ENCODE results near the gene MSRB3. TPM values are rescaled to one million over a fixed set of nuclear protein-coding genes. Genes with fewer than 3 reads are reported as not detected.

MSRB3 gene
- total RNA-seq, 6 experiments from 2014 or later, result 1.4 to 5.6 (median 2.6) TPM

- Histone ChIP-seq H3K27ac (no peak overlapping the region), H3K4me1 (peaks cover 0 to 4% (median 0%) of the 10 kb centered on the region in 4 donors), H3K9me3 (no peaks in the 10 kb centered on the region), H3K4me3 (no peak overlapping the region), H3K36me3 (no peaks in the 10 kb centered on the region), H3K27me3 (no peaks in the 10 kb centered on the region)
- 66% methylated on average over 3 of the region's 3 CpGs for WGBS (ENCODE audit: insufficient coverage, low coverage, low lambda C conversion rate, missing lambda C conversion rate)
- no peak for TF ChIP-seq POLR2A (IDR thresholded peaks at IDR 0.05)
- TF ChIP-seq, protein P1, sequence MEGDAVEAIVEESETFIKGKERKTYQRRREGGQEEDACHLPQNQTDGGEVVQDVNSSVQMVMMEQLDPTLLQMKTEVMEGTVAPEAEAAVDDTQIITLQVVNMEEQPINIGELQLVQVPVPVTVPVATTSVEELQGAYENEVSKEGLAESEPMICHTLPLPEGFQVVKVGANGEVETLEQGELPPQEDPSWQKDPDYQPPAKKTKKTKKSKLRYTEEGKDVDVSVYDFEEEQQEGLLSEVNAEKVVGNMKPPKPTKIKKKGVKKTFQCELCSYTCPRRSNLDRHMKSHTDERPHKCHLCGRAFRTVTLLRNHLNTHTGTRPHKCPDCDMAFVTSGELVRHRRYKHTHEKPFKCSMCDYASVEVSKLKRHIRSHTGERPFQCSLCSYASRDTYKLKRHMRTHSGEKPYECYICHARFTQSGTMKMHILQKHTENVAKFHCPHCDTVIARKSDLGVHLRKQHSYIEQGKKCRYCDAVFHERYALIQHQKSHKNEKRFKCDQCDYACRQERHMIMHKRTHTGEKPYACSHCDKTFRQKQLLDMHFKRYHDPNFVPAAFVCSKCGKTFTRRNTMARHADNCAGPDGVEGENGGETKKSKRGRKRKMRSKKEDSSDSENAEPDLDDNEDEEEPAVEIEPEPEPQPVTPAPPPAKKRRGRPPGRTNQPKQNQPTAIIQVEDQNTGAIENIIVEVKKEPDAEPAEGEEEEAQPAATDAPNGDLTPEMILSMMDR (IDR thresholded peaks at IDR 0.05), result no peak
- DNase-seq, result no peak
- ATAC-seq, result no peak
- intact Hi-C loops (cut with DNase I), result no loop called here
Measured at GRCh38 chr12:65324551-65324950, 46.1 kb downstream of the MSRB3 start.

DNA sequence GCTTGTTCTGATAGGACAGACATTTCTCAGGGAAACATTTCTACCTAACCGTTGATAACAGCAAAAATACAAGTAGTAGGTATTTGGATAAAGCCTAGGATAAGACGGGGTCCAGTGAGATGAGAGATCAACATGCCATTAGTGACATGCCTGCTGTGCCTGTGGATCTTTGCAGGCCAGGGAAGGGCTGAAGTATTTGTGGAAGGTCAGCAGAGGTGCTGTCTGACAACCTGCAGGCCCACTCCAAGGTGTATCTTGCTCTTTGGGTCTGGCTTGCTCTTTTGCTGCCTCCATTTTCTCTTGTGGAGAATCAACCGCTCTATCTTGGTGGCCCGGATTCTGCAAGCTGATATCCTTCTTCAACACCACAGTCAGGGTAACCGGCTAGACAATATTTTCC, 46.7 kb downstream of the MSRB3 start:
- WGBS (ENCODE audit: insufficient coverage, low coverage, low lambda C conversion rate, missing lambda C conversion rate), result 85% methylated on average over 5 of the region's 5 CpGs
- no peaks in the 10 kb centered on the region for H3K36me3 ChIP-seq
- TF ChIP-seq, protein P1 (IDR thresholded peaks at IDR 0.05), result no peak
- no peak for TF ChIP-seq POLR2A (IDR thresholded peaks at IDR 0.05)
- DNase-seq (no peak), ATAC-seq (no peak)
- no peak overlapping the region for H3K4me3 ChIP-seq
- H3K4me1 ChIP-seq, result peaks cover 0 to 4% (median 0%) of the 10 kb centered on the region in 4 donors
- H3K9me3 ChIP-seq, result no peaks in the 10 kb centered on the region
- no peaks in the 10 kb centered on the region for H3K27me3 ChIP-seq
- intact Hi-C loops (cut with DNase I), result no loop called here
- no peak overlapping the region for H3K27ac ChIP-seq

GRCh38 chr12:65326616-65327015, 48.1 kb downstream of the MSRB3 start:
- TF ChIP-seq, protein P1 (IDR thresholded peaks at IDR 0.05), result no peak
- no peak for TF ChIP-seq POLR2A (IDR thresholded peaks at IDR 0.05)
- DNase-seq (no peak), ATAC-seq (peak in 1 of 4 donors; percentile 25)
- Histone ChIP-seq H3K27ac (no peak overlapping the region), H3K36me3 (no peaks in the 10 kb centered on the region), H3K27me3 (no peaks in the 10 kb centered on the region), H3K4me1 (peaks cover 0 to 4% (median 0%) of the 10 kb centered on the region in 4 donors), H3K9me3 (no peaks in the 10 kb centered on the region), H3K4me3 (no peak overlapping the region)
- WGBS (ENCODE audit: insufficient coverage, low coverage, low lambda C conversion rate, missing lambda C conversion rate), result 38% methylated on average over 4 of the region's 5 CpGs
- intact Hi-C loops (cut with DNase I), result no loop called here

DNA sequence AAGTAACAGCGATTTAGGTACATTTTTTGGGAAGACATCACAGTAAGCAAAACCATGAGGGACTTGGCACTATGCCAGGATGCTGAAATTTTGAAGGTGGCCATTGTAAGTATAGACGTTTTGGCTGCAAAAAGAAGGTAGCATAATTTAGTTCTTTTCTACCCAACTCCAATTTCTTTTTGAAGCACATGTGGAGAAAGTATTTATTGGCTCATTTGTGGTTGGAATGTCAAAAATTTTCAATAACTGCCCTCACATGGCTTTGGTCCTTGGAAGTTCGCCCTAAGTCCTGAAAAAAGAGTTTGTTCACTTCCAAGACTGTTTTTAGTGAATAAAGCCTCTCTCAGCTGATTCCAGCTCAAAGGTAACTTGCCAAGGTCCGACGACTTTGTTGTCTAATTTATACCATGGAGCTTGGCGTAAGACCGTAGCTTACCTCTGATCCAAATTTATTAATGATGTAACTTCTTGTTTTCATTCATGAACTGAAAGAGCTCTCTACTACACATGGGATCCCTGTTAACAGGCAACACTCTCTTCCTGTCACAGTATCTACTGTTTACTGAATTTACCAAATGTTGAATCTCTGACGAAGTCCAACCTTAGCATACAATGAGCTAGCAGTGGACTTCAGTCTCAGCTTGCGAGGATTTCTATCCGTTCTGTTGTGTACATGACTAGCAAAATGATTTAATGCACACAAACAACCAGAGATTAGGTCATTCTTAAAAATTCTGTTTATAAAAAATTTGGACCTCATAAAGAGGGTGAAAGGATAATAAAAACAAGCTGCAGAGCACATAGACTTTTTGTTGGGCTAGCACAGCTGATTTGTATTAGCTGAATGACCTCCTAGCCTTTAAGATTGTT, 49.0 kb downstream of the MSRB3 start:
- DNase-seq (no peak), ATAC-seq (peak; percentile 97 to 99 (median 98))
- intact Hi-C loops (cut with DNase I), result no loop called here
- TF ChIP-seq, protein P1 (IDR thresholded peaks at IDR 0.05), result no peak
- TF ChIP-seq POLR2A (IDR thresholded peaks at IDR 0.05), result no peak
- Histone ChIP-seq H3K36me3 (no peaks in the 10 kb centered on the region), H3K9me3 (no peaks in the 10 kb centered on the region), H3K27ac (peak overlapping the region; percentile 49 to 64 (median 56)), H3K27me3 (no peaks in the 10 kb centered on the region), H3K4me3 (no peak overlapping the region), H3K4me1 (peaks cover 0 to 4% (median 0%) of the 10 kb centered on the region in 4 donors)
- WGBS (ENCODE audit: insufficient coverage, low coverage, low lambda C conversion rate, missing lambda C conversion rate), result 24% methylated on average over 10 of the region's 10 CpGs
